PC-9 (cell line): ENCODE measurements around the gene LCN6. TPM values are rescaled to one million over a fixed set of nuclear protein-coding genes. Genes with fewer than 3 reads are reported as not detected.

Experiments
- BruUV-seq: library from RNA; stranded (reverse); fragments of 400-500 nt; replicated peaks from 2 replicates; lab custom pipeline; 2021; lab: Mats Ljungman, UMichigan
- CTCF ChIA-PET: fragments of 300-600 bp; sonication (Branson Sonifier 250); formaldehyde crosslinking; loops from one replicate; lab custom pipeline; 2022; ENCODE audit warnings: antibody characterized with exemption; lab: Charles Lee
- POLR2A ChIA-PET: fragments of 300-600 bp; sonication (Branson Sonifier 250); formaldehyde crosslinking; loops from one replicate; lab custom pipeline; 2022; ENCODE audit warnings: antibody characterized with exemption; ENCODE audit not compliant: unreplicated experiment; lab: Charles Lee
- DNase-seq, 2 experiments: peaks; one replicate each; pipeline versions ENCODE4 v3.0.0 to v3.0.0-alpha.2; 2015 to 2022; ENCODE audit warnings: mixed read lengths in 1 of 2
- H2AFZ ChIP-seq: fragments of 200-600 bp; sonication (generic); 2 replicates; pipeline ENCODE4 v1.8.1; 2017; ENCODE audit warnings: antibody characterized with exemption
- H3F3A ChIP-seq: fragments of 200-600 bp; sonication (generic); 2 replicates; pipeline ENCODE4 v1.8.1; 2017; ENCODE audit warnings: antibody characterized with exemption, mild to moderate bottlenecking, low read depth; ENCODE audit not compliant: insufficient read depth
- H3K27ac ChIP-seq: fragments of 200-600 bp; sonication (generic); 2 replicates; pipeline ENCODE4 v1.6.1; 2016; ENCODE audit warnings: mixed run types
- H3K27me3 ChIP-seq: fragments of 200-600 bp; sonication (generic); 2 replicates; pipeline ENCODE4 v1.6.1; 2016; ENCODE audit warnings: low read depth, mixed run types; ENCODE audit not compliant: insufficient read depth
- H3K36me3 ChIP-seq: fragments of 200-600 bp; sonication (generic); 2 replicates; pipeline ENCODE4 v1.6.1; 2016; ENCODE audit warnings: low read depth, mixed run types
- H3K4me1 ChIP-seq: fragments of 200-600 bp; sonication (generic); replicated peaks from 2 replicates; pipeline ENCODE4 v1.6.1; 2016; ENCODE audit warnings: mixed run types; ENCODE audit not compliant: insufficient read depth
- H3K4me2 ChIP-seq: fragments of 200-600 bp; sonication (generic); 2 replicates; pipeline ENCODE4 v1.6.1; 2017; ENCODE audit warnings: mixed run types
- H3K4me3 ChIP-seq: fragments of 200-600 bp; sonication (generic); 2 replicates; pipeline ENCODE4 v1.6.1; 2016; ENCODE audit warnings: mixed run types
- H3K79me2 ChIP-seq: fragments of 200-600 bp; sonication (generic); 2 replicates; pipeline ENCODE4 v1.6.1; 2017; ENCODE audit warnings: low read depth, mixed run types
- H3K9me2 ChIP-seq: fragments of 200-600 bp; sonication (generic); 2 replicates; pipeline ENCODE4 v1.8.1; 2017; ENCODE audit warnings: mild to moderate bottlenecking; ENCODE audit not compliant: insufficient read depth
- H3K9me3 ChIP-seq: fragments of 200-600 bp; sonication (generic); 2 replicates; pipeline ENCODE4 v1.8.1; 2016; ENCODE audit warnings: low read depth; ENCODE audit not compliant: insufficient read depth
- H4K20me1 ChIP-seq: fragments of 200-600 bp; sonication (generic); 2 replicates; pipeline ENCODE4 v1.8.1; 2017; ENCODE audit not compliant: insufficient read depth
- EZH2 ChIP-seq: fragments of 200-600 bp; sonication (generic); IDR thresholded peaks from 2 replicates; pipeline ENCODE4 v1.8.0; 2017; ENCODE audit warnings: antibody characterized with exemption, low read depth
- intact Hi-C: fragments of 100-400 bp; cut with micrococcal nuclease; formaldehyde crosslinking; loops from one replicate; pipeline ENCODE4 v1.10.0; 2022; ENCODE audit not compliant: unreplicated experiment
- total RNA-seq: library from RNA; stranded (reverse); gene quantifications from 2 replicates; pipeline ENCODE4 v1.2.3, GENCODE V29; 2021
- TF ChIP-seq, protein P1 (sequence below): fragments of 200-600 bp; sonication (generic); conservative IDR thresholded peaks from 2 replicates; pipeline ENCODE4 v1.6.1; 2017; ENCODE audit warnings: mixed run types, antibody characterized with exemption, mild to moderate bottlenecking, moderate library complexity

LCN6 gene
- total RNA-seq, 1 experiment from 2014 or later, result not detected

DNA sequence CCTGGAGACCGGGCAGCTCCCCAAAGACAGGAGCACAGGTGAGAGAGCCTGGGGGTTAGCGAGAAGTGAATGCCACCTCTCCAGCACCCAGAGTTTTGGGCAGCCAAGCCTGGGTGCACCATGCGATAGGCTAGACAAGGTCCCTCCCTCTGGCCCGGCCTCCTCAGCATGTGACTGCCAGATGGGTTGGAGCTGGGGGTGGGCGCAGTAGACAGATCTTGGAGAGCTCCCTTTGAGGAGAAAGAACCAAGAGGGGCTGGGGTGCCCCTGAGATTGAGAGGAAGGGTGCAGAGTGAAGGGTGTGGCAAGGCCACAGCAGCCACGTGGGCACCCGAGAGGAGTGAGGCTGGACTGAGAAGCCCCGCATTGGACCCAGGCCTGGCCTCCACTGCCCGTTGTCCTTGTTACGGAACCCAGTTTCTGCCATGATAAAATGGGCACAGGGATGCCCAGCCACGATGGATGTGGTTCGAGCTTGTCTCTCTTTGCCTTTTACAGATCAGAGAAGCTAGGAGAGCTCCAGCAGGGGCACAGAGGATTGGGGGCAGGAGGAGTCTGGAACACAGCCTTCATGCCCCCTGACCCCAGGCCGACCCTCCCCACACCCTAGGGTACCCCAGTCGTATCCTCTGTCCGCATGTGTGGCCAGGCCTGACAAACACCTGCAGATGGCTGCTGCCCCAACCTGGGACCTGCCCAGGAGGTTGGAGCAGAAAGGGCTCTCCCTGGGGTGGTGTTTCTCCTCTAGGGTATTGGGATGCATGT is 44.2 kb upstream of the LCN6 start:
- no peak for DNase-seq
- ChIA-PET POLR2A (interaction anchor here (0.5 to 0.7 kb wide), 2 partner anchors 15 to 448 kb away, joined by 3 read pairs; partner anchors contain the start of genes RABL6 and TUBB4B), CTCF (interaction anchor here (0.6 to 1.0 kb wide), 5 partner anchors 18 to 358 kb away, joined by 3 to 7 read pairs (median 4); partner anchors contain the start of gene CLIC3)
- Histone ChIP-seq H3K79me2 (peaks cover 8% of the 10 kb centered on the region), H3K27me3 (no peaks in the 10 kb centered on the region), H3K27ac (no peak overlapping the region), H3K4me3 (peak overlapping the region; percentile 68; the same call in 1 of the 2 replicates), H4K20me1 (peaks cover 14% of the 10 kb centered on the region), H3K36me3 (no peaks in the 10 kb centered on the region), H2AFZ (no peak overlapping the region), H3K4me2 (peak overlapping the region; percentile 84), H3K9me3 (no peaks in the 10 kb centered on the region), H3K4me1 (peaks cover 15% of the 10 kb centered on the region; the same call in 1 of the 2 replicates), H3F3A (peaks cover 21% of the 10 kb centered on the region), H3K9me2 (no peaks in the 10 kb centered on the region)
- BruUV-seq, result no TSS peak
- intact Hi-C loops, result loop anchor here (5.0 to 10.0 kb wide), 2 partner anchors 308 to 450 kb away; partner anchors contain the start of genes SEC16A and TUBB4B
- TF ChIP-seq, protein P1, sequence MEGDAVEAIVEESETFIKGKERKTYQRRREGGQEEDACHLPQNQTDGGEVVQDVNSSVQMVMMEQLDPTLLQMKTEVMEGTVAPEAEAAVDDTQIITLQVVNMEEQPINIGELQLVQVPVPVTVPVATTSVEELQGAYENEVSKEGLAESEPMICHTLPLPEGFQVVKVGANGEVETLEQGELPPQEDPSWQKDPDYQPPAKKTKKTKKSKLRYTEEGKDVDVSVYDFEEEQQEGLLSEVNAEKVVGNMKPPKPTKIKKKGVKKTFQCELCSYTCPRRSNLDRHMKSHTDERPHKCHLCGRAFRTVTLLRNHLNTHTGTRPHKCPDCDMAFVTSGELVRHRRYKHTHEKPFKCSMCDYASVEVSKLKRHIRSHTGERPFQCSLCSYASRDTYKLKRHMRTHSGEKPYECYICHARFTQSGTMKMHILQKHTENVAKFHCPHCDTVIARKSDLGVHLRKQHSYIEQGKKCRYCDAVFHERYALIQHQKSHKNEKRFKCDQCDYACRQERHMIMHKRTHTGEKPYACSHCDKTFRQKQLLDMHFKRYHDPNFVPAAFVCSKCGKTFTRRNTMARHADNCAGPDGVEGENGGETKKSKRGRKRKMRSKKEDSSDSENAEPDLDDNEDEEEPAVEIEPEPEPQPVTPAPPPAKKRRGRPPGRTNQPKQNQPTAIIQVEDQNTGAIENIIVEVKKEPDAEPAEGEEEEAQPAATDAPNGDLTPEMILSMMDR, result no peak
- no peak for TF ChIP-seq EZH2

DNA sequence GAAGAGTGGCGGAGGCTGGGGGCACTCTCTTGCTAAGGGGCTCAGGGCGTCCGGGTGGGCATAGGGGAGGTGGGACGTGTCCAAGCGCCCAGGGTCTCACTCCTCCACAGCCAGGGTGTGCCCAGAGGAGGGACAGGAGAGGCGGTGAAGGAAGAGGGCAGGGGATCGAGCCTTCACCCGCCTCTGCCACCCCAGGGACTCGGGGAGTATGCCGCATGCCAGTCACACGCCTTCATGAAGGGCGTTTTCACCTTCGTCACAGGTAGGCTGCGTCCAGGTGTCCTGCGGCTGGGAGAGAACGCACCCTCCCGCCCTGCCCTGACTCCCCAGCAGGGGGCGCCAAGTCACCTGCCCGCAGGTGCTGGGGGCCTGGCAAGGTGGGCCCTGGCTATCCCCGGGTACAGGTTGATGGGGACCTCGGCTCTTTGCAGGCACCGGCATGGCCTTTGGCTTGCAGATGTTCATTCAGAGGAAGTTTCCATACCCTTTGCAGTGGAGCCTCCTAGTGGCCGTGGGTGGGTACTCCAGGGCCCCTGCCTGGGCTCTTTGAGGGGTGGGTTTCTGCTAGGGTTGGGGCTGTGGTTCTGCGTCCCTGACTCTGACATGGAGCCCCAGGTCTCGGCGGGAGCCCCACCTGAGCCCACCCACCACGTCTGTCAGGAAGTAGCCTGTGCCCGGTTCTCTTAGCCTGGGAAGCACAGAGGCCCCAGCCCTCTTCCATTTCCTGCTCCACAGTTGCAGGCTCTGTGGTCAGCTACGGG is 43.4 kb upstream of the LCN6 start:
- CTCF ChIA-PET, result interaction anchor here (0.6 to 1.0 kb wide), 3 partner anchors 128 to 423 kb away, joined by 3 to 7 read pairs (median 3); partner anchors contain the start of gene CLIC3
- POLR2A ChIA-PET, result interaction anchor here (0.5 to 0.7 kb wide), 2 partner anchors 16 to 449 kb away, joined by 3 read pairs; partner anchors contain the start of genes RABL6 and TUBB4B
- TF ChIP-seq, protein P1, result peak; percentile 100
- TF ChIP-seq EZH2, result no peak
- Histone ChIP-seq H3F3A (peaks cover 18% of the 10 kb centered on the region), H3K79me2 (peaks cover 8% of the 10 kb centered on the region), H3K36me3 (no peaks in the 10 kb centered on the region), H3K4me2 (peak overlapping the region; percentile 84), H4K20me1 (peaks cover 14% of the 10 kb centered on the region), H3K4me3 (peak overlapping the region; percentile 68), H3K27me3 (no peaks in the 10 kb centered on the region), H3K27ac (peak overlapping the region; percentile 79), H3K9me3 (no peaks in the 10 kb centered on the region), H3K4me1 (peaks cover 15% of the 10 kb centered on the region; the same call in 1 of the 2 replicates), H2AFZ (peak overlapping the region; percentile 93), H3K9me2 (no peaks in the 10 kb centered on the region)
- TSS peak; percentile 84 for BruUV-seq
- peak; percentile 81 to 85 for DNase-seq
- intact Hi-C loops, result loop anchor here (1.0 to 10.0 kb wide), 5 partner anchors 56 to 451 kb away; partner anchors contain the start of genes CLIC3, SEC16A and TUBB4B
